ENCODE measurements around the gene MYO7B.

DNA sequence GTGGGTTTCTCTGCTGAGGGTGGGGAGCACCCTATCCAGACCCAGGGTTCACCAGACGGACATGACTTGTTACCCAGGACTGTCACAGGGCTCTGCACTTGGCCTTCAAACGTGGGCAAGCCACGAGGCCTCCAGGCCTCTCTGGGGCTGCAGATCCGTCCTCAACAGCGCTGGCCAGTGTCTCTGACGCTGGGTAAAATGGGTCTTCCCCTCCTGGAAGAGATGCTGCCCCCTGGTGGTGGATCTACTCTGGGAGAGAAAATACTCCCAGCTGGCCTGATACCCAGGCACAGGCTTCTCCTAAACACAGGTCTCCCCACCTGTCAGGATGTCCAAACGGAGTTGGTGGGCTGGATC lies 114.2 kb downstream of the MYO7B start:
- TF ChIP-seq POLR2AphosphoS5 (IDR thresholded peaks at IDR 0.05; ENCODE audit: borderline replicate concordance, low read depth, low read length): no peak
- TF ChIP-seq EZH2 (IDR thresholded peaks at IDR 0.05): no peak

Measured in SK-N-MC (cell line).